T-helper 1 cell treated with Interleukin-12 subunit alpha and Interleukin-12 subunit beta and Interleukin-4 antibody, amounts not matched to agents 30 ng/mL and 1 ng/mL, for 36 hours (primary cell): ENCODE data around the gene SUN5. TPM values are rescaled to one million over a fixed set of nuclear protein-coding genes. Genes with fewer than 3 reads are reported as not detected.
"Not testable (repeated sequence)": the region's sequence is repeated elsewhere in the genome, so short reads cannot be mapped to it uniquely, and the experiment has no call there.

Experiments
- intact Hi-C: fragments of 100-400 bp; cut with micrococcal nuclease; formaldehyde crosslinking; loops from one replicate; pipeline ENCODE4 v1.15.1; 2024
- total RNA-seq: library from RNA; stranded (reverse); gene quantifications from 2 replicates; pipeline ENCODE4 v1.2.3, GENCODE V29; 2022

The SUN5 gene
- total RNA-seq, 1 donor from 2014 or later, result not detected

DNA sequence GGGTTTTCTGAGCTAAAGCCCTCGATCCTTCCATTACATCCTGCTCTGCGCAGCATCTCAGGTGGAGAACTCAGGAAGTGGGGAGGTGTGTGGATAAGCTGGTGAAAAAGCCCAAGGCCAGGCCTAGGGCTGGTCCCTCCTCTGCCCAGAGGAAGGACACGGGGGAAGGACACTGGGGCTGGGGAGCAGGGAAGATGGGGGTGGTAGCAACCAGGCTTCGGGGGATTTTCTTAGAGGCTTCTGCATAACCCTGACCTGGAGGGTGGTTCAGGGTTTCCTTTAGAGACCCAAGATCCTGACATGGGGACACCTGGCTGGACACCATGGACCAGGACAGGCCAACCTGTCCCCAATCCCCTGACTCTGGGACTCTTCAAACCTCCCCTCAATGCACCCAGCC is 37.9 kb downstream of the SUN5 start:
- intact Hi-C loops, result loop anchor here (2.0 kb wide), 1 partner anchor 20 kb away; no protein-coding TSS in a partner anchor

DNA sequence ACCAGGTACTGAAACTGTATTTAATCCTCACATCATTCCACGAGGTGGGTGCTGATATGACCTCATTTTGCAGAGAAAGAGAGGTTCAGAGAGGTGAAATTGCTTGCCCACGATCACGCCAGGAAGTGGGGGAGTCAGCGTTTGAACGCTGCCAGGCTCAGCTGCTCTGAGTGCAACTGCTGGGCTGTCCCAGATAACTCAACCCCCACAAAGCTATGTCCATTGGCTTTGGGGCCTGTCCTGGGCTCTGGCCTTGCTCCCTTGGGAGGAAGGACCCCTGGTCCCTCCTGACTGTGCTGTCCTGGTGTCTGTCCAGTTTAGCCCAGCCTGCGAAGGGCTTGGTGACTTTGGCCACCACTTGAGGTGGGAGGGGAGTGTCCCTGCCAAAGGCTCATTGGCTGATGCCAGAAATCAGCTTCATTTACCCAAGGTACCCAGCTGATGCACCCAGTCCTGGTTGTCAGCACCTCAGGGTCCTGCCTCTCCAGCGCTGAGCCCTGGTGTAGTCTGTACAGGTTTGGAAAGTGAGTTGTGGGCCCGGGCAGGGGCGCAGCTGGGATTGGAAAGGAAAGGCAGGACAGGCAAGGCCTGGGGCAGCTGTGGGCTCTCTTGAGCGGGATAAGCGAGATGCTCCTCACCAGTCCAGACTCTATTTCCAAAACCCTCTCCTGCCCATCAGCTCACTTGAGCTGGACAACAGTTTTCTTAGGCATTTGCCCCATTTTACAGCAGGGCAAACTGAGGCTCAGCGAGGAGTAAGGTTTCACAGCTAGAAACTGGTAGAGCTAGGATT is 38.5 kb downstream of the SUN5 start:
- intact Hi-C loops, result loop anchor here (2.0 kb wide), 1 partner anchor 19 kb away; no protein-coding TSS in a partner anchor

DNA sequence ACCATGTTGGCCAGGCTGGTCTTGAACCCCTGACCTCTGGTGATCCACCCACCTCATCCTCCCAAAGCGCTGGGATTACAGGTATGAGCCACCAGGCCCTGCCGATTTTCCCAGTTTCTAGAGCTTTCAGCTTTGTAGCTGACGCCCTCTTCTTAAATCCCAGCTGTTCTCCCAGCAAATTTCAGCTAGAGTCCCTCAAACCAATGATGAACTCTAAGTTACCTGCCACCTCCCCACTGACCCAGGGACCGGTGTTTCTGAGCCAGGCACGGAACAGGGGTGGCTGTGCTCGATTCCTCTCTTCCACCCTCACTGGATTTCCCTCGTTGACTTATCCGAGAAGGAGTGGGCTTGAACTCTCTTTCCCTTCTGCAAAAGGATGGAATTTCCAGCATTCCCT is 39.1 kb downstream of the SUN5 start:
- intact Hi-C loops, result no loop called here

DNA sequence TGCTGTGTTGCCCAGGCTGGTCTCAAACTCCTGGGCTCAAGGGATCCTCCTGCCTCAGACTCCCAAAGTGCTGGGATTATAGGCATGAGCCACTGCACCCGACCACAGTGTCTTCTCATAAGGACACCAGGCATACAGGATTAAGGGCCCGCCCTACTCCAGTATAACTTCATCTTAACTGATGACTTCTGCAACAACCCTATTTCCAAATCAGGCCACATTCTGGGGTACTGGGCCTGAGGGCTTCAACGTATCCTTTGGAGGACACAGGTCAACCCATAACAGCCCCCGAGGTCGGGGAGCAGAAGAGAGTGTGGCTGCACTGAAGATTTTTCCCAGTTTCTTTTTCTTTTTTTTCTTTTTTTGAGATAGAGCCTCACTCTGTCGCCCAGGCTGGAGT is 39.7 kb downstream of the SUN5 start:
- intact Hi-C loops, result no loop called here

DNA sequence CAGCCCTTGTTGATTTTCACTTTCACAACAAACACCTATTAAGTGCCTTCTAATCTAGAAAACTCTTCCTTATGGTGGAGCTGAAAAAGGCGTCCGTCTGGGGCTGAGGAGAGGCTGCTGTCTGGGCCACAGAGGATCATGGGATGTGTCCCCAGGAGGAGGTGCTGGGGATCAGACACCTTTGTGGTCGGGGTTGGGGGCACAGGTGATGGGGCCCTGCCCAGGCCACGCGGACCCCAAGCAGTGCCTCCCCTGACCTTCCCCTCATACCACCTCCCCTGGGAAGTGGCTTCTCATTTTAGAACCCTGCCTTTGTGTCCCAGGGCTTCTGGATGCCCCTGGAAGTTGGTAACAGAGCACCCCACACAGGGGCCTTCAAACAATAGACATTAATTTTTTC is 41.1 kb downstream of the SUN5 start:
- intact Hi-C loops, result no loop called here

DNA sequence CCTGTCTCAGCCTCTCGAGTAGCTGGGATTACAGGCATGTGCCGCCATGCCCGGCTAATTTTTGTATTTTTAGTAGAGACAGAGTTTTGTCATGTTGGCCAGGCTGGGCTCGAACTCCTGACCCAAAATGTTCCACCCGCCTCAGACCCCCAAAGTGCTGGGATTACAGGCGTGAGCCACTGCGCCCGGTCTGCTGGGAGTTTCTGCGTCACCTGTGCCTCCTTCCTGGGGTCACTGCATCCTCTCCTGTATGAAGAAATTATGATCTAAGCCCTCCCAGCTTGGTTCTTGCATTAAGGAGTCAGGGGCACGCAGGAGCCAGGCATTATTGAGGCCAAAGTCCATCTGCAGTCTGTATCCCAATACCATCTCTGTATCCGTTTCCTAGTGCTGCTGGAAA is 41.6 kb downstream of the SUN5 start:
- intact Hi-C loops, result not testable (repeated sequence)

DNA sequence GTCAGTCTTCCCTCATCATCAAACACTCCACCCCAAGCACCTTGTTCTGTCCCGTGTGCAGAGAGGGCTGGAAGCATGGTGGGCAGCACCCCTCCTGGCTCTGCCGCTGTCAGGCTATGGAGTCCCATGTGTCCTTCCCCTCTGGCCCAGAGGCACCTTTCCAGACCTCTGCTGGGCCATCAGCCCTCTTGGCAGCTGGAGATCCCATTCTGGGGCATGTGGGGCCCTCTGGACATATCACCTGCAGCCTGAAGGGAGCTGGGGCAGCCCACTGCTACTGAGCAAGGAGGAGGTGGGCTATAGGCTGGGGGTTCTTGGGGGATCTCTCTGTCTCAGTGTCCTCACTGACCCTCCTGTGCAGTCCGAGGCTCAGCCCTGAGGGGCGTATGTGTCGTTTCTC is 42.2 kb downstream of the SUN5 start:
- intact Hi-C loops, result no loop called here

DNA sequence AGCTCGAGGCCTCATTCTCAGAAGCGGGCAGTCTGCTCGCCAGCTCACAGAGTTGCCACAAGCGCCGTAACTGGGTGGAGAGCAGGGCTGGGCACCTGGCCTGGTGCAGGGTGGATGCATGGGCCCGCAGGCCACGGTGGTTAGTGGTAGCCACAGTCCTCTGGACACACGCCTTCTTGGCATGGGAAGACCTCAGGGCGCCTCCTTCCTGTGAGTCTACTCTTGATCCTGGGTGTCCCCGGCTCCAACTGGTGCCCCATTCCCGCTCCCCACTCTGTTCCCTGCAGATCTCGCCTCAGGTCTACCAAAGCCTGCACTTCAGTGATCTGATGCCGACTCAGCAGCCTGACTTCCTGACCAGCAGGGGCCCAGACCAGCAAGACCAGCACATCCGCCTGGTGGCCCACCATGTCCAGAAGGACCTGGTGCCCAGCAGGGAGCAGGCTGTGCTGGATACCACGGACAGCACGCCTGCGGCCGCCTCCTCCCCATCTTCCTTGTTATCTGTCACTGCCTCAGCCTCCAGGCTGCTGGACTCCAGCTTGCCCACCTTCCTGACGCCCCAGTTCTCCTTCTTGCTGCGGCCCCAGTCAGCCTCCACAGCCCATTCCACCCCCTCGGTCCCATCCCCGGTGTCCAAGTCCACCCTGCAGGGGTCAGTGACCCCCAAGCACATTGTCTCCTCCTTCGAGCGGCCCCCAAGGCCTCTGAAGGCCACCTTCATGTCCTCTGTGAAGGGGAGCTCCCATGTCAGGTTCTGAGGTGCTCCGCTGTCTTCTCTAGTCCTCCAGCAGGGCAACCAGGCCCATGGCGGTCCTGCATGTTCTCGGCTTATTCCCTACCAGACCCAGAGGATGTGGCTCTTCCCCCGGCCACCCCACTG is 43.1 kb downstream of the SUN5 start:
- intact Hi-C loops, result no loop called here

DNA sequence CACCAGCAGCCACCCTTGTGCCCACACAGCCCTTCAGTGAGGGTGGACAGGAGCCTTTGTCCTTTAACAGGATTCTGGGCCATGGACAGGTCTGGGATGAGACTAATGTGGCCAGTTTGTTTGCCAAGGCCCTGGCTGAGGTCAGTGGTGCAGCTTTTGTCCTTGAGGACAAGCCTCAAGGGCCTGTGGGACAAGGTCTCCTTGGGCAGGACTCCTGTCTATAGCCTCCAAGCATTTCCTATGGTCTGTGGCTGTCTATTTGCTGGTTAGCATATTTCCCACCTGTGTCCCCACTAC is 44.1 kb downstream of the SUN5 start:
- intact Hi-C loops, result no loop called here

DNA sequence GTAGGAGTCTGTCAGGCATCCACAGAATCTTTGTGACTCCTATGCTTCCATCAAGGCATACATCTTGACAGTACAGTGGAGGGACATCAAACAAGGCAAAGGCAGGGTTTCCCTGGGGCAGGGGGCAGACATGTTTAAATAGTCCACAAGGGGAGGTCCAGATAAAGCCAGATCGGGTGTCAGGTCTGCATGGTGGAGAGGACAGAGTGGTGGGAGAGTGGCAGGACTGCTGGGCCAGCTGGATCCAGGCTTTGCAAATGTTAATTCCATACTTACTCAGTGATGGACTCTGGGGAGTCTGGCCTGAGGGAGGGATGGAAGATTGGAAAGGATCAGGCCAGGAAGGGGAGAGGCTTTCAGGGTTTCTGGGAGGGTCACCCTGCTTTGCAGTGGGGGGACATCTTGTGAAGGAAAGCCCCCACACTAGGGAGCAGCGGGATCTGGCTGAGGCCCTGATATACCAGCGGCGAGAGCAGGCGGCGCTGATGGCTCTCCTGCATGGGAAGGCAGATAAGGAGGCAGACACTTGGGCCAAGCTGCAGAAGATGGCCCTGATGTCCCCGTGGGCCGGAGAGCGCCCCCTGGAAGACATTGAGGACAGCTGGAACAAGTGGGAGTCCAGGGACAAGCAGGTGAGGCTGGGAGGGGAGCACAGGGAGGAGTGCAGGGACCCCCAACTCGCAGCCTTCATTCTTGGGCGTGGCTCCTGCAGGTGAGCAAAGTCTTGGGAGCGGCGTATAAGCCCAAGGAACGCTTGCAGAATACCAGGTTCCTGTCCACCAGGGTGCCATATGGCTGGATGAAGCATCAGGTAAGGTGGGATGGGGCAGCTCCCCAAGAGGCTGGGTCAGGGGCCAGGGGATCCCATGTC is 44.6 kb downstream of the SUN5 start:
- intact Hi-C loops, result no loop called here

DNA sequence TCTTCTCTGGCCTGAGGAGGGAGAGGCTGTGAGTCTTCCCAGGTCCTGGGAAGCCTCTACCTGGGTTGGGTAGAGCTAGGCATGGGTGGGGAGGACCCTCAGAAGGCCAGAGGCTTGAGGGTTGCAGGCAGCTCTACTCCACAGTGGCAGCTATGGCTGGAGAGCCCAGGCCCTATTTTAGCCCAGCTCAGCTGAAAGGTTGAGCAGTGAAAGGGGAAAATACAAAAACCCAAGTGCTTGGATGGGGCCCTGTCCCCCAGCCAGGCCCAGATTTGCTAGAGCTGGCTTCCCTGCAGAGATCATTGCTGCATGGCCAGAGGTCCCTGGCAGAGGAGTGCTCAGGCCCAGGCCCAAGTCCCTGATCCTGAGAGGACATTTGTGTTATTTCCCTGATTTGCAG is 45.7 kb downstream of the SUN5 start:
- intact Hi-C loops, result no loop called here

DNA sequence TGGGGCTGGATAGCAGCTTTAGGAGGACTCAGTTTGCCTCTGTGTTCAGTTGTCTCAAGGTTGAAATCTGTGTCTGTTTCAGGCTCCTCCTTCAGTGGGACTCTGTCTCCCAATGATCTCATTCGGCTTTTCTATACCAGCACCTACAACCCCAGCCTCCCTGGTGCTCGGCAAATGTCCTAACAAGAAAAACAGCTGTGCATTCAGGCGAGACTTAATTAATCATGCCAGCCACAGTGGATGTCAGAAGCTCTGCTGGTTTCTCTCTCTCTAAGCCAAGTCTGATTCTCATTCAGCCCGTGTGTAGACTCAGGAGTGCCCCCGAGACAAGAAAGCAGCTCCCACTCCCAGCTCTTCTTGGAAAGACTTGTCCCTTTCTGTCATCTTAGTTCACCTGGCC is 46.8 kb downstream of the SUN5 start:
- intact Hi-C loops, result no loop called here

DNA sequence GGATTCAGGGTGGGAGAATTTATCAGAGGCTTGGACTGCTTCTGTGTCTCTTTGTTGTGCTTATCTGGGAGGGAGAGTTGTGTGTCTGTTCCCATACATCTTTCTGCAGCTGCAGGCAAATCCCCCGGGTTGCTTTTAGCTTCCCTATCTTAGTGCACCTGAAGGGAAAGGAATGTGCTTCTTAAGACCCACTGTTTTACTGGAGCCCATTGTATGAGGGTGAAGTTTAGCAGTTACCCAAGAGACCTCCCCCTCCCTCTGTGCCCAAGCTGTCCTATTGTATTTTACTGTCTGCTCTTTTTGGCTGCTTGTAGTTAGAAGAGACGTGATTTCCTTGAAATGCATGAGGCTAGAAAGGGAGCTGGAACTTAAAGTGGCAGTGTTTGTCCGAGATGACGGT is 53.7 kb downstream of the SUN5 start:
- intact Hi-C loops, result not testable (repeated sequence)

DNA sequence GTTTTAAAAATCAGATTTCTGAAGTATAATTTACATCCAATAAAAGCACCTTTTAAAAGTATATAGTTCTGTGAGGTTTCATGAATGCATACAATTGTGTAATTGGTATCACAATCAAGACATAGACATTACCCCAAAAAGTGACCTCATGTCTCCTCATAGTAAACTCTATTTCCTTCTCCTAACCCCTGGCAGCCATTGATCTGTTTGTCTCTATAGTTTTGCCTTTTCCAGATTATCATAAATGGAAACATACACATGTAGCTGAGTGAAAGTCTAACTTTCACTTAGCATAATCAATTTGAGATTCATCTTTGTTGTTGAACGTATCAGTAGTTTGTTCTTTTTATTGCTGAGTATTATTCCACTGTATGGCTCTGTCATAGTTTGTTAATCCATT is 57.6 kb downstream of the SUN5 start:
- intact Hi-C loops, result loop anchor here (2.0 kb wide), 1 partner anchor 20 kb away; no protein-coding TSS in a partner anchor

DNA sequence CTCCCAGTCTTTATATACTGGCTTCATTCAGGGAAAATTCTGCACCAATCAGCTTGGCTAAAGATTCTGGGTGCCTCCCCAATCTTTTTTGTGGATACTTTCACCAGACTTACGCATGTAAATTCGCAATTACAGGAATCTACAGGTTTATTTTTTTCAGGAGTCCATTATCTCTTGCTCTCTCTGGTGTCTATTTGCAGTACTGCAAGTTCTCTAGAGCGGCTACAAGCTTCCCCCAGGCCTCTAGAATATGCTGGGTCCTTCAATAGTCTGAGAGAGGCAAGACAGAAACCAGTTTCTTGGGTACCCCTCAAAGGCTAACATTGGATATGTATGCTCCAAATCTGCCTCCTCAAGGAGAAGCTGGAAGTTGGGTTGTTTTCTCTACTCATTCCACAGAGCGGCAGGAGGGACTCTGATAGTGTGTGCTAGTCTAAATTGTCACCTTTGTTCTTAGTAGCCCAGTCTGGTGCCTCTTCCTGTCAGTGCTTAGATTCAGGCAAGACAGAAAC is 58.5 kb downstream of the SUN5 start:
- intact Hi-C loops, result loop anchor here (1.0 to 2.0 kb wide), 4 partner anchors 21 to 155 kb away; no protein-coding TSS in a partner anchor

DNA sequence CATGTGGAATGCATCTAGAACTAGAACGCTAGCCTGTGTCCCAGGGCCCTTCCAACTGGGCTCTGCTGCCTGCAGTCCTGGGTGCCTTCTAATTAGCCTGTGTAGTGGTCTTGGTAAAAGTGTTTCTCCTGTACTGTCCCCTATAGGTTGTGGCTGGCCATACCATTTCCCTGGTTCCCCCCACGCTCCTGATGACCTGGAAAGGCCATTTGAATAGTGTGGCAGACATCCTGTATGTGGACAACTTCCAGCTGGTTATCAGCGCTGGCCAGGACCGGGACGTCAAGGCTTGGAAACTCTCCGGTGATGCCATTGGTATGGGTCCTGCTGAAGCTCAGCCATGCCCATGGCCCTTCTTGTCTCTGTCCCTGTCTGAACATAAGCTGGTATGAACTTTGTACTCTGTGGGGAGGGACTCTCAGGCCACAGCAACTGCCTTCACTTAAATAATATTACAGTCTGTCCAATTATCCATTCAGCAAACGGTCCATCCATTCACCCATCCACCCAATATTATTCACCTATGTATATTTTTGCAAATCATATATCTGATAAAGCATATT is 60.7 kb downstream of the SUN5 start:
- intact Hi-C loops, result no loop called here

DNA sequence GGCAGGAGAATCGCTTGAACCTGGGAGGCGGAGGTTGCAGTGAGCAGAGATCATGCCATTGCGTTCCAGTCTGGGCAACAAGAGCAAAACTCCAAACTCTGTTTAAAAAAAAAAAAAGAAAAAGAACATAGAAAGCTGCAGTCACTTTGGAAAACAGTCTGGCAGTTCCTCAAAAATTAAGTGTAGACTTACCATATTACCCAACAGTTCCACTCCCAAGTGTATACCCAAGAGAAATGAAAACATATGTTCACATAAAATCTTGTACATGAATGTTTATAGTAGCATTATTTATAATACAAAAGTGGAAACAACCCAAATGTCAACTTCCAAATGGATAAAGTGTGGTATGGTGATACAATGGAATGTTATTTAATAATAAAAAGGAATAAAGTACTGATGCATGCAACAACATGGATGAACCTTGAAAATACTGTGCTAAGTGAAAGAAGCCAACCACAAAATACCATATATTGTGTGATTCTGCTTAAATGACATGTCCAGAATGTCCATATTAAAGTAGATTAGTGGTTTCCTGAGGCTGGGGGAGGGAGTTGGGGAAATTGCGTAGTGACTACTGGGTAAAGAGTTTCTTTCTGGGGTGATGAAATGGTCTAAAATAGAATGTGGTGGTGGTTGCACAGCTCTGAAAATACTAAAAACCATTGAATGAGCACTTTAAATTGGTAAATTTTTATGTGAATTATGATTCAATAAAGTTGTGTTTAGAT is 62.9 kb downstream of the SUN5 start:
- intact Hi-C loops, result no loop called here

DNA sequence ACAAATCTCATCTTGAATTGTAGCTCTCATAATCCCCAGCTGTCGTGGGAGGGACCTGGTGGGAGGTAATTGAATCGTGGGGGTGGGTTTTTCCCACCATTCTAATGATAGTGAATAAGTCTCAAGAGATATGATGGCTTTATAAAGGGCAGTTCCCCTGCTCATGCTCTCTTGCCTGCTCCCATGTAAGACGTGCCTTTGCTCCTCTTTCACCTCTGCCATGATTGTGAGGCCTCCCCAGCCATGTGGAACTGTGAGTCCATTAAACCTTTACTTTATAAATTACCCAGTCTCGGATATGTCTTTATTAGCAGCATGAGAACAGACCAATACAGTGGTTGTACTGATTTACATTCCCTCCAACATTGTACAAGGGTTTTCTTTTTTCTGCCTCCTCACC is 69.7 kb downstream of the SUN5 start:
- intact Hi-C loops, result no loop called here
